Muscle layer of duodenum (tissue), 2 donors: ENCODE measurements around the gene PLAU.
"Not testable (repeated sequence)": the region's sequence is repeated elsewhere in the genome, so short reads cannot be mapped to it uniquely, and the experiment has no call there.

Experiments used
- H3K27ac ChIP-seq: one replicate; pipeline ENCODE4 v1.7.0; 2013; ENCODE audit warnings: mild to moderate bottlenecking, low read length
- H3K27me3 ChIP-seq: one replicate; pipeline ENCODE4 v1.7.0; 2013; ENCODE audit warnings: low read depth, mild to moderate bottlenecking, control low read depth, low read length
- H3K36me3 ChIP-seq, 2 donors: one replicate each; pipeline ENCODE4 v1.7.0; 2013; ENCODE audit warnings: low read length in 2 of 2, control low read depth in 1 of 2, mild to moderate bottlenecking in 1 of 2; ENCODE audit not compliant: insufficient read depth in 2 of 2, control insufficient read depth in 1 of 2
- H3K4me1 ChIP-seq, 2 donors: one replicate each; pipeline ENCODE4 v1.7.0; 2013; ENCODE audit warnings: low read length in 2 of 2, mild to moderate bottlenecking in 2 of 2, control low read depth in 1 of 2, moderate library complexity in 1 of 2; ENCODE audit not compliant: insufficient read depth in 2 of 2, control insufficient read depth in 1 of 2
- H3K4me3 ChIP-seq, 2 donors: one replicate each; pipeline ENCODE4 v1.7.0; 2013; ENCODE audit warnings: low read length in 2 of 2, low read depth in 1 of 2, mild to moderate bottlenecking in 1 of 2
- H3K9me3 ChIP-seq, 2 donors: one replicate each; pipeline ENCODE4 v1.7.0; 2013; ENCODE audit warnings: low read length in 2 of 2, control low read depth in 1 of 2, mild to moderate bottlenecking in 1 of 2; ENCODE audit not compliant: control insufficient read depth in 1 of 2
- donor health status: healthy.

The PLAU gene

DNA sequence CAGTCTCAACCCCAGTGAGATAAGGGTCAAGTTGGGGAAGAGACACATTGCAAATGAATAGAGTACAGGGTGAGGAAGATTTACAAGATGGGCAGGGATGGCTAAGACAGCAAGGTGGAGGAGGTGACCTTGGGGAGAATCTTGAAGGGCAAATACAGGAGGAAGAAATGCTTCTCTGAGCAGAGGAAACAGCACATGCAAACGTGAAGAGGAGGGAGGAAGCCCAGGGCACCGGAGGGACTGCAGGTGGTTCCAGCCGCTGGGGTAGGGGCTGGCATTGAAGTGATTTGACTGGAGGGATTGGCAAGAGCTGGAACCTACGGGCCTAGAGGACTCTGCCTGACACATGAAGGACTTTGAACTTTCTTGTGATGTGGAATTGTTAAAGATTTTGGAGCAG is 14.6 kb downstream of the PLAU start:
- Histone ChIP-seq H3K9me3 (no peaks in the 10 kb centered on the region), H3K4me1 (no peaks in the 10 kb centered on the region), H3K36me3 (no peaks in the 10 kb centered on the region), H3K4me3 (no peak overlapping the region), H3K27me3 (no peaks in the 10 kb centered on the region), H3K27ac (no peak overlapping the region)

DNA sequence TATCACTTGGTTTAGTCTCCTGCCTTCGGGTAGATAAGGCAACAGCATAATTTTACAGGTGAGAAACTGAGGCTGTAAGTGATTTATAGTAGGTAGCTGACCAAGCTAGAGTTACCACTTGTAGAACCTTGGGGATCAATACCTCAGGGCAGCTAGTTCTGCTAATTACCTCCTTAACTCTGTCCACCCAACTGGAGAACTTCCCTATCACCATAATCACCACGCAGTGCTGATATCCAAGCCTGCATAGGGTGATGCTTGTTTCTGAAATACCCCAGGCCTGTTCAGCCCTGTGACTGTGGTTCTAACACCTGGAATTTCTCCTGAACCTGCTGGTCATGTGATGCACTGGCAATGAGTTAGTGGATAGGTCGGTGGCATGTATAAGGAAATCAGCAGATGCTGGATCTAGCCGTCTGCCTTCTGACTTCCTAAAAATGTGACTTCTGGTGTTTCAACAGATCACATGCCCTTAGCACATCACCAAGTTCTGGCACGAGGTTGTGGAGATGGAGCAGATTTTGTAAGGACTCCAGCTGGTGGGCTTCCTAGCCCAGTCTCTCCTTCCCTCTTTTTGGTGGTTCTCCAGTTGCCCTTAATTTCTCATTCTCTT is 15.3 kb downstream of the PLAU start:
- no peak overlapping the region for H3K4me3 ChIP-seq
- no peaks in the 10 kb centered on the region for H3K9me3 ChIP-seq
- H3K4me1 ChIP-seq = no peaks in the 10 kb centered on the region
- no peak overlapping the region for H3K27ac ChIP-seq
- no peaks in the 10 kb centered on the region for H3K27me3 ChIP-seq
- H3K36me3 ChIP-seq = no peaks in the 10 kb centered on the region

DNA sequence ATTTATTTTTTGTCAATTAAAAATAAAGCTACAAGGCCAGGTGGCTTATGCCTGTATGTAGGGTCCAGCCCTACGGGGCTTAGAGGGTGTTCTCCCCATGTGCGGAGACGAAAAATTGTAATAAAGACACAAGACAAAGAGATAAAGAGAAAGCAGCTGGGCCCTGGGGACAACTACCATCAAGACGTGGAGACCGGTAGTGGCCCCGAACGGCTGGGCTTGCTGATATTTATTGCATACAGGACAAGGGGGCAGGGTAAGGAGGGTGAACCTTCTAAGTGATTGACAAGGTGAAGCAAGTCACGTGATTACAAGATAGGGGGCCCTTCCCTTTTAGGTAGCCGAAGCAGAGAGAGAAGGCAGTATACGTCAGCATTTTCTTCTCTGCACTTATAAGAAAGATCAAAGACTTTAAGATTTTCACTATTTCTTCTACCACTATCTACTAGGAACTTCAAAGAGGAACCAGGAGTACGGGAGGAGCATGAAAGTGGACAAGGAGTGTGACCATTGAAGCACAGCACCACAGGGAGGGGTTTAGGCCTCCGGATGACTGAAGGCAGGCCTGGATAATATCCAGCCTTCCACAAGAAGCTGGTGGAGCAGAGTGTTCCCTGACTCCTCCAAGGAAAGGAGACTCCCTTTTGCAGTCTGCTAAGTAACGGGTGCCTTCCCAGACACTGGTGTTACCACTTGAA is 19.8 kb downstream of the PLAU start:
- H3K9me3 ChIP-seq = not testable (repeated sequence)

DNA sequence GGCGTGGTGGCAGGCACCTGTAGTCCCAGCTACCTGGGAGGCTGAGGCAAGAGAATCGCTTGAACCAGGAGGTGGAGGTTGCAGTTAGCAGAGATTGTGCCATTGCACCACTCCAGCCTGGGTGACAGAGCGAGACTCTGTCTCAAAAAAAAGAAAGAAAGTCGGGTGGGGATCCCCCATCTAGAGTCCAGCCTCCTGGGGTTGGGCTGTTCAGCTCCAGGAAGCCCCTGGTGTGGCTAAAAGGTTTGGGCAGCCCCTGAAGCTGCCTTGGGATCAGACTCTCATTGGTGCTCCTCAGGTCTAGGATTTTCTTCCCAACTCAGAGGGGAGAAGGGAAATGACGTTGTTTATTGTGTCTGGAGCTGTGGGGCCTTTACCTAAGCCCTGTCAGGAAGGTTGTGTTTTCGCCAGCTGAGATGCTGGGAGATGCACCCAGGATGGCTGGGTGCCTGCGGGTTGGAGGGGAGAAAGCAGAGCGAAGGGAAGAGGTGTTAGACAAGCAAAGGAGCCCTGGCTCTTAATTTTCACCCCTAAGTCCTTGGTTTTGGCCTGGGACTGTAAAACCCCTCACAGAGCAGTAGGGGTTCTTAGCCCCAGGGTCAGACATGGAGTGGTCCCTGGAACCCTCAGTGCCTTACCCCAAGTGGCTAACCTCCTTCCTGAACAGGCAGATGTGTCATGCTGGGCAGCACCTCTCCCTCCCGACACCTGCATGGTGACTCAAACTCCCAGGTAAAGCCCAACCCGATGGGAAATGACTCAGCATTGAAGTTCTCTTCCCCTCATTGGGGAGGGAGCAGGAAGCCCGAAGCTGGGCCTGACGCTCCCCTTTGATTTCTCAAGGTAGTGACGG is 21.1 kb downstream of the PLAU start:
- Histone ChIP-seq H3K36me3 (no peaks in the 10 kb centered on the region), H3K27ac (no peak overlapping the region), H3K9me3 (no peaks in the 10 kb centered on the region), H3K27me3 (no peaks in the 10 kb centered on the region), H3K4me1 (no peaks in the 10 kb centered on the region), H3K4me3 (no peak overlapping the region)

More for the DNA sequence above, 19.8 kb downstream of the PLAU start:
- not testable (repeated sequence) for H3K4me1 ChIP-seq, H3K27me3 ChIP-seq, H3K4me3 ChIP-seq, H3K36me3 ChIP-seq, H3K27ac ChIP-seq

DNA sequence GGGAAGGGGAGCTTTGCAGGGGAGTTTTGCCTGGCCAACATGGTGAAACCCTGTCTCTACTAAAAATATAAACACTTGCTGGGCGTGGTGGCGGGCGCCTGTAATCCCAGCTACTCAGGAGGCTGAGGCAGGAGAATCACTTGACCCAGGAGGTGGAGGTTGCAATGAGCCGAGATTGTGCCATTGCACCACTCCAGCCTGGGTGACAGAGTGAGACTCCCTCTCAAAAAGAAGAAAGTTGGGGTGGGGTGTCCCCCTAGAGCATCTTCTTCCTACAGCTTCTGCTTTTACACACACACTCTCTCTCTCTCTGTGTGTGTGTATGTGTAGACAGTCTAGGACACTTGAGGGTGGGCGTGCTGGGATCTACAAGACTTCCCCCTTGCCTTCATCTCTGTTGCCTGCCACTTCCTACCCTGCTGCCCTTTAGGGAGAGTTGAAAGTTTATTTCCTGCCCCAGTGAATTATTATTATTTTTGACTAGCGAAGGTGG is 21.7 kb downstream of the PLAU start:
- H3K9me3 ChIP-seq = no peaks in the 10 kb centered on the region
- no peak overlapping the region for H3K4me3 ChIP-seq
- H3K27me3 ChIP-seq = no peaks in the 10 kb centered on the region
- H3K36me3 ChIP-seq = no peaks in the 10 kb centered on the region
- H3K27ac ChIP-seq = no peak overlapping the region
- no peaks in the 10 kb centered on the region for H3K4me1 ChIP-seq

DNA sequence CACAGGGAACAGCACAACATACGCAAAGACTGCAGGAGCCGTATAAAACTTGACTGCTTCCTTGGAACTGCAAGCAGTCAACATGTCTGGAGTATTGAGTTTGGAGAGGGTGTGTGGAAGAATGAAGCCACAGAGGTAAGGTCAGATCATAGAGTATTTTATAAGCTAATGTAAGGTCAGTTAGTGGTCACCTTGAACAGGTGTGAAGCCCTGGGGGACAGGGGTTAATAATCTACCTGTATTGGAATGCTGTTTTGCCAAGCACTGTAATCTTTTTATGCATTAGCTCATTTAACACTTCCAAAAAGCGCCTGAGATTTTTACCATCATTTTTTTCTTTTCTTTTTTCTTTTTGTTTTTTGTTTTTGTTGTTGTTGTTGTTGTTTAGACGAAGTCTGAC is 23.1 kb downstream of the PLAU start:
- H3K9me3 ChIP-seq = no peaks in the 10 kb centered on the region
- no peaks in the 10 kb centered on the region for H3K4me1 ChIP-seq
- H3K36me3 ChIP-seq = no peaks in the 10 kb centered on the region
- no peak overlapping the region for H3K4me3 ChIP-seq
- no peak overlapping the region for H3K27ac ChIP-seq
- H3K27me3 ChIP-seq = no peaks in the 10 kb centered on the region

DNA sequence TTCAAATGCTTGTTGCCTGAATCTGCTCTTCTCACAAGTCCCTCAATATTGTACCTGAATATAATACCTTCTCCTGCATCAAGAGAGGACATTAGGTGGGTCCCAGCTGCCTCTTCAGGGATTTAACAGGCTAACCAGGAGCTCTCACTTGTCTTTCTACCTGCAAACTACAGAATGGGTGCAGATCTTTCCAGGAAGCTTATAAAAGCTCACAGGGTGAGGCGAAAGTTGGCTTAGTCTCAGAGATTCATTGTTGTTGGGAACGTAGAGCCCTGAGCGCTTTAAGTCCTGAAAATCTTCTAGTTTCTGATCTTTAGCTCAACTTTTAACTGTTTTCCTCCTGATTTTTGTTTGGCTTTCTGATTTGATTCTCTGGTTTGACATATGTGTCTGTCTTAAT is 25.0 kb downstream of the PLAU start:
- Histone ChIP-seq H3K27me3 (no peaks in the 10 kb centered on the region), H3K4me3 (no peak overlapping the region), H3K36me3 (no peaks in the 10 kb centered on the region), H3K9me3 (no peaks in the 10 kb centered on the region), H3K4me1 (no peaks in the 10 kb centered on the region), H3K27ac (no peak overlapping the region)

DNA sequence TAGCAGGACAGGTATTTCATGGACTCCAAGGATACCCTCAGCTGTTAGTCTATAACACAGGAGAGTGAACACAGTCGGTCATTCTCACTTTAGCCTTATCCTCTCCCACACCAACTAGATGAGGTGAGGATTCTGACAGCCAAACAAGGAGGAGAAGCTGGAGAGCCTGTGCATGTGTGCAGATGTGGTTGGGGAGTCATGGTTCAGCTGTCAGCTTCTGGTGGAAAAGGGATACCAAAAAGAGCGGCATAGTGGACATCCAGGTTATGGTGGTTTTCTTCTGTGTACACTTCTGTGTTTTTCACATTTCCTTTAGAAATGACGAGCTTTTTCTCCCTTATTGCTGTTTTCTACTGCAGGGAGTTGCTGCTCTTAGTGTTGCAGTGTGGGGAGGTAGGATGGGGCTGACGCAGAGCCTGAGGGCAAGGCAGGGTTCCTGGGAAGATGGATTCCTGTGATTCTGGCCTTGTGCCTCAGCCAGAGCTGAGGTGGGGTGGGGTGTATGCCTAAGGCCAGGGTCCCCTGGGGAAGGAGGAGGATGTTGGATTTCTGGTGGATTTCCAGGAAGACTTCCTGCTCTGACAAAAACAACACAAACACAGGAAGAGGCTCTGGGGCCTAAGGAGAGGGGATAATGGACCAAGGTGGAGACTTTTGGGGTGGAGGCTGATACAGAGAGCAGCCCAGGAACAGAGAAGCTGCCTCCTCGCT is 26.6 kb downstream of the PLAU start:
- no peaks in the 10 kb centered on the region for H3K9me3 ChIP-seq
- no peak overlapping the region for H3K4me3 ChIP-seq
- H3K4me1 ChIP-seq = no peaks in the 10 kb centered on the region
- no peaks in the 10 kb centered on the region for H3K36me3 ChIP-seq
- no peaks in the 10 kb centered on the region for H3K27me3 ChIP-seq
- no peak overlapping the region for H3K27ac ChIP-seq

DNA sequence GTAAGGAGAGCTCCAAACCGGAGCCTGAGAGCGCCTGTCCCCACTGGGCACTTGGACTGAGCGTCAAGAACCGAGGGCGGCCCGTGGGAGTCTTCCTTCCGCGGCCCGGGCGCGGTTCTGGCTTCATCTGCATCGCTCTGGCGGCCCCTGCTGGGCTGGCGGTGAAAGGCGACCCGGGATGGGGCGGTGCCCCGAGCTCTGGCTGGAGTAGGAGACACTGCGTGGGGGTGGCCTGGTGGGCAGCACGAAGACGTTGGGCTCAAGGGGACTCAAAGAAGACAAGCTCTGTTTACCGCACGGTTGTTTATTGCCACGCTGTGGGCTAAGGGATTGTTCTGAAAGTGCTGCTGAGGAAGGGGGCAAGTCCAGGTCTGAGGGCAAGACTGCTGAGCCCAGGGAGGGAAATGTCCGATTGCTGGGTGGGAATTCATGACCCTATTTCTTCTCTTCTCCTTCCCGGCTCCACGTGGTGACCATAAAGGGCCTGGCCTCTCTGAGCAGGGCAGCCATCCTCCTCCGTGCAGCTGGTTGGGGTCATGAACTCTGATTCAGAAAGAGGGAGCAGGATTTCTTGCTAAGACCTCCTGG is 29.8 kb downstream of the PLAU start:
- Histone ChIP-seq H3K4me1 (no peaks in the 10 kb centered on the region), H3K36me3 (no peaks in the 10 kb centered on the region), H3K27ac (no peak overlapping the region), H3K27me3 (no peaks in the 10 kb centered on the region), H3K4me3 (peak overlapping the region; percentile 17 to 42), H3K9me3 (no peaks in the 10 kb centered on the region)

DNA sequence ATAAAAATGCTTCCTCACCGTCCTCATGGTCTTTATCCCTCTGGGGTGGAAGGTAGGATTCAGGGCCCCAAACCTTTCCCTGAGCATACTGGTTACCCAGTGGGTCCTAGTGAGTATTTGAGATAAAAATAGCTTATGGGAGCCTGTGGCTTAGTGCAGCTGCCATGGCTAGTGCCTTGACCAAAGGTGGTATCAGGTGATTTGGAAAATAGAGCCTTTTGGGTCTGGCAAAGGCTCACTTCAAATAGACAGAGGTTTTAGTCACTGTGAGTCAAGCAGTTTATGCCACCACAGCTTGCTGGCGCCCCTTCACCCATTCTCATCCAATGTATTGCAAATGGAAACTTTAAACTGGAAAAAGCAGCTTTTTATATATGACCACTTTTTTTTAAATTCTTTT is 30.4 kb downstream of the PLAU start:
- no peak overlapping the region for H3K27ac ChIP-seq

More for the DNA sequence above, 30.4 kb downstream of the PLAU start:
- no peaks in the 10 kb centered on the region for H3K36me3 ChIP-seq
- no peak overlapping the region for H3K4me3 ChIP-seq
- H3K4me1 ChIP-seq = no peaks in the 10 kb centered on the region
- no peaks in the 10 kb centered on the region for H3K27me3 ChIP-seq
- no peaks in the 10 kb centered on the region for H3K9me3 ChIP-seq
